Peyer's patch (tissue), 4 donors: ENCODE measurements around the gene GDF11. TPM values are rescaled to one million over a fixed set of nuclear protein-coding genes. Genes with fewer than 3 reads are reported as not detected.

Source experiments
- DNase-seq, 3 donors: peaks; one replicate each; pipeline ENCODE4 v3.0.0-alpha.2; 2017 to 2019
- H3K27ac ChIP-seq, 4 donors: fragments of 200-600 bp; sonication (generic); one replicate each; pipeline ENCODE4 v1.5.1; 2016 to 2019
- H3K27me3 ChIP-seq, 2 donors: fragments of 200-600 bp; sonication (generic); one replicate each; pipeline ENCODE4 v1.5.1; 2019
- H3K36me3 ChIP-seq, 3 donors: fragments of 200-600 bp; sonication (generic); one replicate each; pipeline ENCODE4 v1.5.1; 2016 to 2019
- H3K4me1 ChIP-seq, 4 donors: fragments of 200-600 bp; sonication (generic); one replicate each; pipeline ENCODE4 v1.5.1; 2016 to 2019
- H3K4me3 ChIP-seq, 4 donors: fragments of 200-600 bp; sonication (generic); 1 replicate in 3 of 4; 2 replicates in 1 of 4; pipeline ENCODE4 v1.5.1; 2016 to 2019; ENCODE audit warnings: mild to moderate bottlenecking in 1 of 4
- H3K9me3 ChIP-seq, 4 donors: fragments of 200-600 bp; sonication (generic); one replicate each; pipeline ENCODE4 v1.5.1; 2016 to 2019; ENCODE audit warnings: mild to moderate bottlenecking in 1 of 4
- CTCF ChIP-seq, 6 experiments: fragments of 450-650 bp in 4 of 6; fragments of 200-600 bp in 2 of 6; sonication (generic) in 1 of 6; IDR thresholded peaks; one replicate each; pipeline ENCODE4 v1.5.1; 2017 to 2019; ENCODE audit warnings: antibody characterized with exemption in 6 of 6, mild to moderate bottlenecking in 3 of 6, moderate library complexity in 1 of 6
- POLR2A ChIP-seq, 2 donors: fragments of 450-650 bp; IDR thresholded peaks; one replicate each; pipeline ENCODE4 v1.5.1; 2017; ENCODE audit warnings: antibody characterized with exemption in 2 of 2, mild to moderate bottlenecking in 2 of 2, moderate library complexity in 2 of 2
- total RNA-seq, 4 donors: library from RNA; depleted of rRNA; stranded (reverse); fragments of >200 nt; gene quantifications; one replicate each; pipeline ENCODE4 v1.1.0, GENCODE V29; 2016

Gene GDF11
- total RNA-seq, 4 donors from 2014 or later, result 0.35 to 14.9 (median 1.1) TPM

GRCh38 chr12:55696141-55696540 is 46.8 kb upstream of the GDF11 start:
- no peak overlapping the region for H3K27ac ChIP-seq
- TF ChIP-seq CTCF (IDR thresholded peaks at IDR 0.05), result no peak
- TF ChIP-seq POLR2A (IDR thresholded peaks at IDR 0.05), result no peak
- H3K4me1 ChIP-seq, result peaks cover 0 to 8% (median 0%) of the 10 kb centered on the region in 4 donors
- H3K9me3 ChIP-seq, result no peaks in the 10 kb centered on the region
- DNase-seq, result no peak
- H3K36me3 ChIP-seq, result no peaks in the 10 kb centered on the region
- H3K4me3 ChIP-seq, result no peak overlapping the region
- no peaks in the 10 kb centered on the region for H3K27me3 ChIP-seq

GRCh38 chr12:55696796-55697462 is 46.0 kb upstream of the GDF11 start:
- TF ChIP-seq POLR2A (IDR thresholded peaks at IDR 0.05), result no peak
- TF ChIP-seq CTCF (IDR thresholded peaks at IDR 0.05), result no peak
- no peaks in the 10 kb centered on the region for H3K36me3 ChIP-seq
- H3K9me3 ChIP-seq, result no peaks in the 10 kb centered on the region
- H3K4me1 ChIP-seq, result peaks cover 0 to 8% (median 0%) of the 10 kb centered on the region in 4 donors
- no peak for DNase-seq
- H3K27ac ChIP-seq, result no peak overlapping the region
- no peak overlapping the region for H3K4me3 ChIP-seq
- H3K27me3 ChIP-seq, result no peaks in the 10 kb centered on the region

- DNase-seq, result no peak
- Histone ChIP-seq H3K27ac (no peak overlapping the region), H3K27me3 (no peaks in the 10 kb centered on the region), H3K36me3 (no peaks in the 10 kb centered on the region), H3K4me1 (peaks cover 0 to 8% (median 0%) of the 10 kb centered on the region in 4 donors), H3K9me3 (no peaks in the 10 kb centered on the region), H3K4me3 (no peak overlapping the region)
- TF ChIP-seq CTCF (IDR thresholded peaks at IDR 0.05) (no peak), POLR2A (IDR thresholded peaks at IDR 0.05) (no peak)
Measured at GRCh38 chr12:55697686-55698085, 45.2 kb upstream of the GDF11 start.

- no peaks in the 10 kb centered on the region for H3K27me3 ChIP-seq
- no peak overlapping the region for H3K4me3 ChIP-seq
- no peak for DNase-seq
- TF ChIP-seq CTCF (IDR thresholded peaks at IDR 0.05) (no peak), POLR2A (IDR thresholded peaks at IDR 0.05) (no peak)
- H3K9me3 ChIP-seq, result no peaks in the 10 kb centered on the region
- no peaks in the 10 kb centered on the region for H3K36me3 ChIP-seq
- peaks cover 0 to 8% (median 0%) of the 10 kb centered on the region in 4 donors for H3K4me1 ChIP-seq
- H3K27ac ChIP-seq, result no peak overlapping the region
Measured at GRCh38 chr12:55698241-55698955, 44.5 kb upstream of the GDF11 start.

GRCh38 chr12:55698965-55699364 is 44.0 kb upstream of the GDF11 start:
- Histone ChIP-seq H3K27me3 (no peaks in the 10 kb centered on the region), H3K9me3 (no peaks in the 10 kb centered on the region), H3K4me1 (peaks cover 0 to 8% (median 0%) of the 10 kb centered on the region in 4 donors), H3K4me3 (no peak overlapping the region), H3K36me3 (no peaks in the 10 kb centered on the region), H3K27ac (no peak overlapping the region)
- TF ChIP-seq CTCF (IDR thresholded peaks at IDR 0.05) (no peak), POLR2A (IDR thresholded peaks at IDR 0.05) (no peak)
- no peak for DNase-seq
